DOHH2 (cell line): Measurements from ENCODE around the gene CNTNAP2.

Experiments
- H3F3A ChIP-seq: fragments of 200-600 bp; sonication (generic), shearing (Covaris generic); 2 replicates; pipeline ENCODE4 v1.6.0; 2016; ENCODE audit warnings: antibody characterized with exemption, mild to moderate bottlenecking; ENCODE audit not compliant: control insufficient read depth, insufficient read depth
- H3K27ac ChIP-seq: fragments of 200-600 bp; sonication (generic); 2 replicates; pipeline ENCODE4 v1.5.1; 2014; ENCODE audit warnings: low read depth, mild to moderate bottlenecking, low read length, moderate library complexity
- H3K27me3 ChIP-seq: fragments of 200-600 bp; sonication (generic); 2 replicates; pipeline ENCODE4 v1.6.1; 2014; ENCODE audit warnings: mild to moderate bottlenecking, low read length, mixed read lengths; ENCODE audit not compliant: control insufficient read depth
- H3K36me3 ChIP-seq: fragments of 200-600 bp; sonication (generic); 2 replicates; pipeline ENCODE4 v1.6.1; 2014; ENCODE audit warnings: mild to moderate bottlenecking, low read length, moderate library complexity, mixed read lengths; ENCODE audit not compliant: control insufficient read depth
- H3K4me1 ChIP-seq: fragments of 200-600 bp; sonication (generic); 2 replicates; pipeline ENCODE4 v1.6.1; 2014; ENCODE audit warnings: mild to moderate bottlenecking, low read length, mixed read lengths; ENCODE audit not compliant: control insufficient read depth
- H3K4me2 ChIP-seq: fragments of 200-600 bp; sonication (generic); 2 replicates; pipeline ENCODE4 v1.6.0; 2014; ENCODE audit warnings: mild to moderate bottlenecking, low read length, moderate library complexity
- H3K4me3 ChIP-seq: fragments of 200-600 bp; sonication (generic); 2 replicates; pipeline ENCODE4 v1.5.1; 2014; ENCODE audit warnings: mild to moderate bottlenecking, low read length, mixed read lengths
- H3K79me2 ChIP-seq: fragments of 200-600 bp; sonication (generic); 2 replicates; pipeline ENCODE4 v1.6.1; 2014; ENCODE audit warnings: mild to moderate bottlenecking, low read length, mixed read lengths; ENCODE audit not compliant: control insufficient read depth
- H3K9me2 ChIP-seq: fragments of 200-600 bp; sonication (generic); replicated peaks from 2 replicates; pipeline ENCODE4 v1.6.1; 2014; ENCODE audit warnings: mild to moderate bottlenecking, low read length, mixed read lengths; ENCODE audit not compliant: control insufficient read depth
- H3K9me3 ChIP-seq: fragments of 200-600 bp; sonication (generic); 2 replicates; pipeline ENCODE4 v1.6.1; 2014; ENCODE audit warnings: antibody characterized with exemption, low read length, mixed read lengths; ENCODE audit not compliant: control insufficient read depth, insufficient read depth
- H4K20me1 ChIP-seq: fragments of 200-600 bp; sonication (generic); 2 replicates; pipeline ENCODE4 v1.6.0; 2014; ENCODE audit warnings: low read depth, mild to moderate bottlenecking, antibody characterized with exemption, low read length, moderate library complexity; ENCODE audit not compliant: control insufficient read depth, insufficient read depth
- EZH2phosphoT487 ChIP-seq: fragments of 200-600 bp; sonication (generic); IDR thresholded peaks from 2 replicates; pipeline ENCODE4 v1.6.1; 2017; ENCODE audit warnings: borderline replicate concordance, mild to moderate bottlenecking, antibody characterized with exemption, low read length, moderate library complexity, mixed read lengths
- TF ChIP-seq, protein P1 (sequence below): fragments of 200-600 bp; sonication (generic); IDR thresholded peaks from one replicate; pipeline ENCODE4 v1.5.1; 2014; ENCODE audit warnings: antibody characterized with exemption, mild to moderate bottlenecking, low read depth, low read length; ENCODE audit not compliant: poor library complexity, severe bottlenecking

The CNTNAP2 gene

DNA sequence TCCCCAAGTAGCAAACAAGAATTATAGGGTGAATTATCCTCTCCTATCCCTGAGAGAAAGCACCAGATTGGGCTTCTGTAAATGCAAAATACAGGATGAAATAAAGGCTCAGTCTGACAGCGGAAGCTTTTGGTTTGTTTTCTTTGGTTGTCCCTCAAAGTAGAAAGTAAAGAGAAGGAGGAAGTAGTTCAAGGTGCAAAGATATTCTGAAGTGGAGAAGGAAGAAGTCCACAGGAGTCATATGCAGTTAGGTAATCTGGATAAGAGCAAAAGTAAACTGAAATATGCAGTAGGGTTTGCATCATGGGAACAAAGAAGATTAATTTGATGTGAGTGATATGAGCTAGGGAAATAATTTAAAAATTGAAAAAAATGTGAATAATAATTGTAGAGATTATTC lies 1071.9 kb downstream of the CNTNAP2 start:
- Histone ChIP-seq H3K4me2 (no peak overlapping the region), H3K79me2 (no peaks in the 10 kb centered on the region), H4K20me1 (no peaks in the 10 kb centered on the region), H3F3A (no peaks in the 10 kb centered on the region), H3K9me3 (no peaks in the 10 kb centered on the region), H3K27ac (no peak overlapping the region), H3K4me3 (no peak overlapping the region), H3K36me3 (no peaks in the 10 kb centered on the region), H3K27me3 (no peaks in the 10 kb centered on the region), H3K4me1 (no peaks in the 10 kb centered on the region), H3K9me2 (no peaks in the 10 kb centered on the region)
- TF ChIP-seq EZH2phosphoT487 = no peak
- TF ChIP-seq, protein P1, sequence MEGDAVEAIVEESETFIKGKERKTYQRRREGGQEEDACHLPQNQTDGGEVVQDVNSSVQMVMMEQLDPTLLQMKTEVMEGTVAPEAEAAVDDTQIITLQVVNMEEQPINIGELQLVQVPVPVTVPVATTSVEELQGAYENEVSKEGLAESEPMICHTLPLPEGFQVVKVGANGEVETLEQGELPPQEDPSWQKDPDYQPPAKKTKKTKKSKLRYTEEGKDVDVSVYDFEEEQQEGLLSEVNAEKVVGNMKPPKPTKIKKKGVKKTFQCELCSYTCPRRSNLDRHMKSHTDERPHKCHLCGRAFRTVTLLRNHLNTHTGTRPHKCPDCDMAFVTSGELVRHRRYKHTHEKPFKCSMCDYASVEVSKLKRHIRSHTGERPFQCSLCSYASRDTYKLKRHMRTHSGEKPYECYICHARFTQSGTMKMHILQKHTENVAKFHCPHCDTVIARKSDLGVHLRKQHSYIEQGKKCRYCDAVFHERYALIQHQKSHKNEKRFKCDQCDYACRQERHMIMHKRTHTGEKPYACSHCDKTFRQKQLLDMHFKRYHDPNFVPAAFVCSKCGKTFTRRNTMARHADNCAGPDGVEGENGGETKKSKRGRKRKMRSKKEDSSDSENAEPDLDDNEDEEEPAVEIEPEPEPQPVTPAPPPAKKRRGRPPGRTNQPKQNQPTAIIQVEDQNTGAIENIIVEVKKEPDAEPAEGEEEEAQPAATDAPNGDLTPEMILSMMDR = no peak

DNA sequence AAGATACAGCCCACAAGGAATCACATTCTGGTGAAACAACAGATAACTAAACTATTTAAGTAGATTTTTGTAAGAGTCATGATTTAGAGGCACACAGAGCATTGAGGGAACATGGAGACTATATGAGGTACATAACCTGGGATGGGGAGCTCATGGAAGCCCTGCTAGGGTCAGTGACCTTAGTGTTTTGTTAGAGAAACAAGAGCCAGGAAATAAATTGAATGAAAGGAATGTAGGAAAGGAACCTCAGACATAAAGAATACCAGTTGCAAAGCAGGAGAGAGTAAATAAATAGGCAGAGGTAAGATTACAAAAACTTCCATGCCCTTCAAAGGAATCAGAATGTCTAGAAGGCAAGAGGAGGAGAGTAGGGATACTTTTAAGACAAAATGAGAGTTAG lies 1076.9 kb downstream of the CNTNAP2 start:
- no peaks in the 10 kb centered on the region for H3F3A ChIP-seq
- peaks cover 2% of the 10 kb centered on the region; the same call in 1 of the 2 replicates for H3K9me3 ChIP-seq
- no peak overlapping the region for H3K27ac ChIP-seq
- H3K36me3 ChIP-seq = no peaks in the 10 kb centered on the region
- H4K20me1 ChIP-seq = no peaks in the 10 kb centered on the region
- H3K4me1 ChIP-seq = no peaks in the 10 kb centered on the region
- H3K79me2 ChIP-seq = no peaks in the 10 kb centered on the region
- TF ChIP-seq, protein P1 = no peak
- no peak for TF ChIP-seq EZH2phosphoT487
- no peaks in the 10 kb centered on the region for H3K9me2 ChIP-seq
- no peaks in the 10 kb centered on the region for H3K27me3 ChIP-seq
- no peak overlapping the region for H3K4me3 ChIP-seq
- no peak overlapping the region for H3K4me2 ChIP-seq

DNA sequence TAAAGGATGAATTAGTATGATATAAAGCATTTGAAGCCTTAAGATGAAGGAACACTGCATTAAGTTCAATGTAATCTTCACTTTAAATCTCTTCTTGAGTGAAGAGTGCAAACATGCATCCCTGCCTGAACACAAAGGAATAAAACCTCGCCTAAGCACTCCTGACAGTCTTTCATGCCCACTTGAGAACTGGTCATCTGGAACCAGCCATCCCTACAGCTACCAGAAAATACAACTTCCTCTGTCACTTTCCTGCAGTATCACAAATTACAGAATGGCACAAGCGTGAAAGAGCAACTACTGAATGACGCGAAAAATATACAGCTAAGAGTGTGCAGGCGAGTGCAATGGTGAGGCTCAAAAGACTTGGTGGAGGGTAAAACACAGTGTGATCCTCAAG lies 1079.9 kb downstream of the CNTNAP2 start:
- Histone ChIP-seq H3K4me1 (no peaks in the 10 kb centered on the region), H3K27ac (no peak overlapping the region), H4K20me1 (no peaks in the 10 kb centered on the region), H3K9me3 (peaks cover 2% of the 10 kb centered on the region; the same call in 1 of the 2 replicates), H3K4me2 (no peak overlapping the region), H3F3A (no peaks in the 10 kb centered on the region), H3K36me3 (no peaks in the 10 kb centered on the region), H3K79me2 (no peaks in the 10 kb centered on the region), H3K27me3 (no peaks in the 10 kb centered on the region), H3K9me2 (no peaks in the 10 kb centered on the region), H3K4me3 (no peak overlapping the region)
- TF ChIP-seq EZH2phosphoT487 = no peak
- TF ChIP-seq, protein P1 = no peak
